HG03457 (cell line): ENCODE measurements around the gene CUBN.

Experiments
- ATAC-seq: cut with Tn5 transposase; IDR thresholded peaks from one replicate; pipeline ENCODE4 v1.9.1; 2021; ENCODE audit warnings: moderate number of reproducible peaks; ENCODE audit not compliant: unreplicated experiment

CUBN gene

GRCh38 chr10:16890691-16891090 lies 238.9 kb downstream of the CUBN start:
- ATAC-seq: no peak

GRCh38 chr10:16887565-16887964 lies 242.0 kb downstream of the CUBN start:
- no peak for ATAC-seq

DNA sequence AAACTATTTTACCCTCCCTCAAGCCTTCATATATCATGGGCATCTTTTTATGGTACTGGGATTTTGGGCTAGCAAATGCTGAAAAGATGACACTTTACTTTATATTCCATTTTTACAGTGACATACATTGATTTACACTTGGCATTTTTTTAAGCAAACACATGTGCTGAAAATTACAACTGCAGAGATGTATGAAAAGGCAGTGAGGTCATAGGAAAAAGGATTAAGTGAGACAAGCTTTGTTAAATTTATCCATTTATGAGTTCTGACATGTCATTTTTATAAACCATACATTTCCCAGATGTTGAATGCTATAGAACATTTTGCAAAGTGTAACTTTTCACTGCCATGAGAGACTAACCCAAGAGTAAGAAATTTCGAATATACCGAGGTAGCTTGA lies 243.6 kb downstream of the CUBN start:
- ATAC-seq: no peak

DNA sequence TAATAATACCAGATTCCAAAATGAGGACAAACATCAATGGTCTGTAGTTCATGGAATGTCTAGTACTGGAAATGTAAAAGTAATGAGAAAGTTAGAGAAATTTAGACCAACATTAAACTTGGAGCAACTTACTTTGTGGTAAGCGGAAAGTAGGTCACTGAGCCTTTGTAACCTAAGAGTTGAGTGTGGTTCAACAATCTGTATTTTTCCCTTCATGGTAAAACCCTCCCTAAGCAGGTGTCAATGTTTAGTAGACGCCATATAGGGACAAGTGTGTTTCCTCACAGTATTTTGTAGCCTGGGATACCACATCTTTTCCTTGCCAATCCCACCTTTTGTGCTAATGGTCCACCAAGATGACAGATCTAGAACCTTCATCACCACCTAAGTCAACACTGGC lies 245.1 kb downstream of the CUBN start:
- ATAC-seq: no peak

- ATAC-seq: no peak
Measured at GRCh38 chr10:16883084-16883483, 246.5 kb downstream of the CUBN start.

DNA sequence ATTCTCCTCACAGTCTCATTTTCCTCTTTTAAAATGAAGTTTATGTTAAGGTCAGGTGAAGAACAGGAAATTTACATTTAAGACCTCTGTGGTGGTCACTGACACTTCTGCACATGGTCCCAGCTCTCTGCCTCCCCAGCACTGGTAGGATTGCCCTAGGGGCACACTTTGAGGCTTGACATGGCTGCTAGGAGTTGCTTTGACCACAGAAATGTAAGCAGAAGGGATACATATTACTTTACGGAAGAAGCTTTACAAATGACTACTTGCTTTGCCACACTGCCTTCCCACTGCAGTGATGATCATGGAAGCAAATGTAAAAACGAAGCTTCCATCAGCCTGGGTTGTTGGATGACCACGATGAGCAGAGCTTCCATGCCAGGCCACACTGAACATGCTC lies 259.3 kb downstream of the CUBN start:
- ATAC-seq: no peak

GRCh38 chr10:16867990-16868389 lies 261.6 kb downstream of the CUBN start:
- ATAC-seq: no peak

DNA sequence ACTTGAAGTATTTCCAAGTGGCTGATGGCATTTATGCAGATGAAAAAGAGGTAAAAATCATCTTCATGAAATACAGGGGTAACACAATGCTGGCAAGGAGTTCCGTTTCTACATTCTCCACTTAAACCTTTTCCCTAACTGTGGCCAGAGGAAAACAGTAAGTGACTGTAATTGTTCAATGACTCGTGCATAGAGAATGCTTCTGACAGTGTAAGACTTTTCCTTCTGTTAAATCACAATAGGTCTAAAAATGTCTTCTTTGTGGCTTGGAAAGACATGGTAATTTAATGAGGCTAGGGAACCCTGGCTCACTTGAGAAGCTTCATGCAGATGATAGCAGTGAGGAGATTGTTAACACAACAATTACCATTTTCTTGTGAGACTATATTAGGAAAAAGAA lies 262.1 kb downstream of the CUBN start:
- no peak for ATAC-seq

- no peak for ATAC-seq
Measured at GRCh38 chr10:16866541-16867275, 262.9 kb downstream of the CUBN start.

- ATAC-seq: no peak
Measured at GRCh38 chr10:16865766-16866165, 263.8 kb downstream of the CUBN start.

GRCh38 chr10:16863766-16864165 lies 265.8 kb downstream of the CUBN start:
- ATAC-seq: no peak

DNA sequence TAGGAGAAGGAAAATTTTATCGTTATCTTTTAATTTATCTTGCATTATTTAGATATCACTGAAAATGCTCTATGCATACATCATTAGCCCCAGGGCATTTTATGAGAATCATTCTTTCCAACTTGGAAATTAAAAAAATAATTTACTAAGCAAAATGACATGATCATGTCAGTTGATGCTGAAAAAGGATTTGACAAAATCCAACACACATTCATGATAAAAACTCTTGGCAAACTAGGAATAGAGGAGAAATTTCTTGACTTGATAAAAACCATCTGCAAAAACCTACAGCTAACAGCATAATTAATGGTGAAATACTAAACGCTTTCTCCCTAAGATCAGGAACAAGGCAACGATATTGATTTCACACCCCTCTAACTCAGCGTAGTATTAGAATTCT lies 272.2 kb downstream of the CUBN start:
- ATAC-seq: no peak

DNA sequence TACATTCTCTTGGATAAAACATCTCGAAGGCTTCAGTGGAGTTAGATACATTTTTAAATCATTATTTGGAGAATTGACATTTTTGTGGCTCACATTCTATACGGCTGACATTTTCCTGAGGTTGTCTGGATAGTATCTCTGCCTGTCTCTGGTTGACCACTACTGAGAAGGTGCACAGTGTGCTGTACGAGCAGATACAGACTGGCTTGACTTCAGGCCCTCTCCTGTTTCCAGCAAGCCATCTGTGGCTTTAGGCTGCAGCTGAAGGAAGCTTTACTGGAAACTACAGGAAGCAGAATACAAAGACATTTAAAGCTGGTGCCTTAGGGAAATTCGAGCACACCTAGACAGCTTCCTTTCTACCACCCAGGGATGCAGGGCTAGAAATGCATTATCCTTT lies 273.0 kb downstream of the CUBN start:
- ATAC-seq: no peak

DNA sequence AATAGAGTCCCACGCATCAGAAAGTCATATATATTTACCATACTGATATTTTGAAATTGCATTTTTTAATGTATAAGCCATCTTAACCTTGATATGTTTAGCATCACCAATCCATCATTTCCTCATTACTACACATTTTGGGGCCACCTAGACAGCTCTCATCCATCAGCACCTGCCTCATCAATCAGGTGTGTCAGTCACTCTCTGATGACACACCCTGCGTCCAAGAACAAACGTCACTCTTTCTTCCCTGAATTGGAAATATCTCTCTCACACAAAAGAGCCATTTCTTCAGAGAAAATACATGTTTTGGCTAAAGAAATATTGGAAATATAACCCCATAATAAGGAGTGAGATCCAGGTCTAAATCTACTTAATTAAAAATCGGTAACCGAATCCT lies 273.5 kb downstream of the CUBN start:
- no peak for ATAC-seq

DNA sequence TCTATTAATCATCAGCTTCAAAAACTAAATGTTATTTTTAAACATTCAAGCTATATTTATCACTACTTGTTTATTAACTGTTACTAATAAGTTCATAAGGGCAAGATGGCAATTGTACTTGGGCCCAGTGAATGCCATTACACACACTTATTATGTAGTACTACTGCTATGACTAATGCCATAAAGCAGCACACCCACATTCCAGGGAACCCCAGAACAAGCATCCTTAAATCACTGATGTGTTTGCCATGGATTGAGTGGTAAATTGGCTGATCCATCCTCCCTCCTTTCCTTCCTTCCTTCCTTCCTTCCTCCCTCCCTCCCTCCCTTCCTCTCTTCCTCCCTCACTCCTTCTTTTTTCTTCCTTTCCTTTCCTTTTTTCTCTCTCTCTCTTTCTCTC lies 275.0 kb downstream of the CUBN start:
- ATAC-seq: no peak

GRCh38 chr10:16853809-16854208 lies 275.8 kb downstream of the CUBN start:
- no peak for ATAC-seq

DNA sequence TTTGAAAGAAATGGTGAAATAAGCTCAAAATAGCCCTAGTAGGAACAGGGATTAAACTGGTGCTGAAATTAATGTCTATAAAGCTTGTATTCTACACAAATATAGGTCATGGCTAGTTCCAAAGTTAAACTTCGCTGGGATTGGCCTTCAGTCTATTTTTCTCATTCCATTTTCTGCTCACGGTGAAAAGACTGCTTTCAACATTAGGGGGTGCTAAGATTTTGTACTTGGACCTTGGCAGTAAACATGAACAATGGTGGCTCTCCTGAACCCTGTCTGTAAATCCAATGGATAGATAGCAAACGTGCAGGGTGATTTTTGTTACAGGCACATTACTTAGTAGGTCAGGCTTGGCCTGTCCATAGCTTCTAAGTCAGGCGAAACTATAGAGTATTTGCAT lies 276.4 kb downstream of the CUBN start:
- ATAC-seq: no peak

DNA sequence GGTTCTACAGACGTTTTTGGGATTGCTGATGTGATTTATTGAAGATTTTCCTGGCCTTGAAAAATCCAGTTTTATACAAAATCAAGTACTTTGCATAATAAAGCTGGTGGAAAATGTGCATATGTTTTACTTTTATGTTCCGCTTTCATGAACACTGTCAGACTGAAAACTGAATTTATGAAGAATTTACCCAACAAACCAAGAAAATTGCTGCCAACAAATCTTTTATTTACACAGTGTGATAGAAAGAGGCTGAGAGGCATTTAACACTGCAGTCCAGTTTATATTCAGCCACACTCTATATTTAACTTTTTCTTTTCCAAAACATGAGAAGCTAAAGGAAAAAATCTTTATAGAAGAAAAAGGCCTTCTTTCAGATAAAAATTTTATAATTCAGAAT lies 277.0 kb downstream of the CUBN start:
- no peak for ATAC-seq

DNA sequence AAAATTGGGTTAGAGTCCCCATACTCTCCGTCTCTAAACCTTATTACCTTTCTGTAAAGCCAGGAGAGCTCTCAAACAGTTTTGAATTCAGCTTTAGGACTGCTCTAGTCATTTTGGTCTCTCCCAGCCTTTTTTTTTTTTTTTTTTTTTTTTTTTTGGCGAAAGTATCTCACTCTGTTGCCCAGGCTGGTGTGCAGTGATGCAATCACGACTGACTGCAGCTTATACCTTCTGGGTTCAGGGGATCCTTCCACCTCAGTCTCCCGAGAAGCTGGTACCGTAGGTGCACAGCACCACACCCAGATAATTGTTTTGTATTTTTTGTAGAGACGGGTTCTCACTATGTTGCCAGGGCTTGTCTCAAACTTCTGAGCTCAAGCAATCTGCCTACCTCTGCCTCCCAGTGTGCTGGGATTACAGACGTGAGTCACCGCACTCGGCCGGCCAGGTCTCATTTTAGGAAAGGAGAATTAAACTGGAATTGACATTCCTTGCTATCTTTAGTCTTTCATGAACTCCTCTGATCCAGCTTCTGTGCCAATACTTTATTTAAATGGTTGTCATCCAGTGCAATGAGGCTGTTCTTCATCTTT lies 281.0 kb downstream of the CUBN start:
- no peak for ATAC-seq

- no peak for ATAC-seq
Measured at GRCh38 chr10:16847644-16848043, 282.0 kb downstream of the CUBN start.

- ATAC-seq: no peak
Measured at GRCh38 chr10:16845248-16845647, 284.4 kb downstream of the CUBN start.

GRCh38 chr10:16843252-16843870 lies 286.2 kb downstream of the CUBN start:
- no peak for ATAC-seq
